ENCODE results near the gene PAPPA2. TPM values are rescaled to one million over a fixed set of nuclear protein-coding genes. Genes with fewer than 3 reads are reported as not detected.
A peak's percentile ranks its signal among the peaks of the same experiment; 100 is the strongest.

Gene PAPPA2
- total RNA-seq, 1 donor: 5.8 TPM

DNA sequence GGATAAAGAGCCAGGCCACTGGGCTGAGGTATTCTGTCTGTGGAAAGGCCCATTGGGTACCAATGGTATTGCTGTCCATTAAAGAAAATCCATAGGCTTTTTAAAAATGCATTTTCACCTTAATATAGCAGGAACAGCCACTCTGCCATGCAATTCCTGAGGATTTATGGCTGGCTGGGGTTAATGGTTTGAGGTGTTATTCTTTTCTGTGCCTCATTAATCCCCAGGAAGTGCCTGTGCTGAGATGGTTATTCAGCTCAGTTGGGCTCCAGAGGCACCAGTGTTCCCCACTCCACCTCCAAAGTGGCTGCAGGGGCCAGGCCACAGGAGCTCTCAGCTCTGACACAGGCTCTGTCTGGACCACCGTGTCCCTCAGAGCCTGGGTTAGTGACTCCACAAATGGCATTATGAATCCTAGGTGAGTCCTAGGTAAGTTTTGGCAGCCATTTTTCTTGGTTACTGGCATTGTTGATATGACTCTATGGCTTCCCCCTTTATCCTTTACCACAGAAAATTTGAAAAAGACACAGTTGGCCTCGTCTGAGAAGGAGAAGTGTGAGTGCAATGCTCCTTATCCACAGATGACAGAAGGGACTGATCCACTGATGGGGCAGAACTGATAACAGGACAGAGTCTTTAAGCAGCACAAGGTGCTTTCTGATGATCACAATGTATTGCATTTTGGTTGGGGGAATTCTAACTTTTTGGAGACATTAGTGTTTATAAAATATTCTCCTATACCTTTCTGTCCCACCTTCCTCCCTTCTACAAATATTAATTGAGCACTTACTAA, 2.2 kb upstream of the PAPPA2 start:
- Histone ChIP-seq H4K20me1 (ENCODE audit: insufficient read depth, low read length) (no peaks in the 10 kb centered on the region), H3K9me3 (ENCODE audit: low read depth, low read length) (no peaks in the 10 kb centered on the region), H2AFZ (ENCODE audit: low read length) (no peak overlapping the region), H3K27me3 (ENCODE audit: insufficient read depth, low read length) (no peaks in the 10 kb centered on the region), H3K79me2 (ENCODE audit: insufficient read depth, low read length) (no peaks in the 10 kb centered on the region), H3K4me2 (ENCODE audit: insufficient read depth, low read length) (no peak overlapping the region), H3K27ac (ENCODE audit: low read depth, low read length) (no peak overlapping the region), H3K36me3 (ENCODE audit: insufficient read depth, low read length) (no peaks in the 10 kb centered on the region), H3K4me3 (ENCODE audit: insufficient read depth, low read length) (no peak overlapping the region), H3K4me1 (ENCODE audit: insufficient read depth, low read length) (no peaks in the 10 kb centered on the region)
- DNase-seq (ENCODE audit: insufficient read length, low spot score, missing footprints): no peak
- TF ChIP-seq, protein P1, sequence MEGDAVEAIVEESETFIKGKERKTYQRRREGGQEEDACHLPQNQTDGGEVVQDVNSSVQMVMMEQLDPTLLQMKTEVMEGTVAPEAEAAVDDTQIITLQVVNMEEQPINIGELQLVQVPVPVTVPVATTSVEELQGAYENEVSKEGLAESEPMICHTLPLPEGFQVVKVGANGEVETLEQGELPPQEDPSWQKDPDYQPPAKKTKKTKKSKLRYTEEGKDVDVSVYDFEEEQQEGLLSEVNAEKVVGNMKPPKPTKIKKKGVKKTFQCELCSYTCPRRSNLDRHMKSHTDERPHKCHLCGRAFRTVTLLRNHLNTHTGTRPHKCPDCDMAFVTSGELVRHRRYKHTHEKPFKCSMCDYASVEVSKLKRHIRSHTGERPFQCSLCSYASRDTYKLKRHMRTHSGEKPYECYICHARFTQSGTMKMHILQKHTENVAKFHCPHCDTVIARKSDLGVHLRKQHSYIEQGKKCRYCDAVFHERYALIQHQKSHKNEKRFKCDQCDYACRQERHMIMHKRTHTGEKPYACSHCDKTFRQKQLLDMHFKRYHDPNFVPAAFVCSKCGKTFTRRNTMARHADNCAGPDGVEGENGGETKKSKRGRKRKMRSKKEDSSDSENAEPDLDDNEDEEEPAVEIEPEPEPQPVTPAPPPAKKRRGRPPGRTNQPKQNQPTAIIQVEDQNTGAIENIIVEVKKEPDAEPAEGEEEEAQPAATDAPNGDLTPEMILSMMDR (IDR thresholded peaks at IDR 0.05; ENCODE audit: extremely low read depth, low read depth, low read length): no peak

GRCh38 chr1:176461576-176461975, 1.4 kb upstream of the PAPPA2 start:
- no peaks in the 10 kb centered on the region for H3K36me3 ChIP-seq (ENCODE audit: insufficient read depth, low read length)
- H4K20me1 ChIP-seq (ENCODE audit: insufficient read depth, low read length): no peaks in the 10 kb centered on the region
- TF ChIP-seq, protein P1 (IDR thresholded peaks at IDR 0.05; ENCODE audit: extremely low read depth, low read depth, low read length): no peak
- no peak for DNase-seq (ENCODE audit: insufficient read length, low spot score, missing footprints)
- no peak overlapping the region for H2AFZ ChIP-seq (ENCODE audit: low read length)
- no peak overlapping the region for H3K4me2 ChIP-seq (ENCODE audit: insufficient read depth, low read length)
- no peaks in the 10 kb centered on the region for H3K4me1 ChIP-seq (ENCODE audit: insufficient read depth, low read length)
- H3K27me3 ChIP-seq (ENCODE audit: insufficient read depth, low read length): no peaks in the 10 kb centered on the region
- no peaks in the 10 kb centered on the region for H3K79me2 ChIP-seq (ENCODE audit: insufficient read depth, low read length)
- no peak overlapping the region for H3K4me3 ChIP-seq (ENCODE audit: insufficient read depth, low read length)
- H3K9me3 ChIP-seq (ENCODE audit: low read depth, low read length): no peaks in the 10 kb centered on the region
- H3K27ac ChIP-seq (ENCODE audit: low read depth, low read length): no peak overlapping the region

- H3K36me3 ChIP-seq (ENCODE audit: insufficient read depth, low read length): no peaks in the 10 kb centered on the region
- H3K27me3 ChIP-seq (ENCODE audit: insufficient read depth, low read length): no peaks in the 10 kb centered on the region
- H3K4me3 ChIP-seq (ENCODE audit: insufficient read depth, low read length): no peak overlapping the region
- no peaks in the 10 kb centered on the region for H3K9me3 ChIP-seq (ENCODE audit: low read depth, low read length)
- no peaks in the 10 kb centered on the region for H3K79me2 ChIP-seq (ENCODE audit: insufficient read depth, low read length)
- H3K27ac ChIP-seq (ENCODE audit: low read depth, low read length): no peak overlapping the region
- TF ChIP-seq, protein P1 (IDR thresholded peaks at IDR 0.05; ENCODE audit: extremely low read depth, low read depth, low read length): peak; percentile 7
- H2AFZ ChIP-seq (ENCODE audit: low read length): no peak overlapping the region
- no peaks in the 10 kb centered on the region for H4K20me1 ChIP-seq (ENCODE audit: insufficient read depth, low read length)
- no peaks in the 10 kb centered on the region for H3K4me1 ChIP-seq (ENCODE audit: insufficient read depth, low read length)
- no peak overlapping the region for H3K4me2 ChIP-seq (ENCODE audit: insufficient read depth, low read length)
- DNase-seq (ENCODE audit: insufficient read length, low spot score, missing footprints): no peak
These were observed 3.5 kb downstream of the PAPPA2 start for GRCh38 chr1:176466514-176466913.

- DNase-seq (ENCODE audit: insufficient read length, low spot score, missing footprints): no peak
These were observed 6.6 kb downstream of the PAPPA2 start for GRCh38 chr1:176469450-176470010.

More at GRCh38 chr1:176469450-176470010, 6.6 kb downstream of the PAPPA2 start:
- H3K27ac ChIP-seq (ENCODE audit: low read depth, low read length): no peak overlapping the region
- no peaks in the 10 kb centered on the region for H3K79me2 ChIP-seq (ENCODE audit: insufficient read depth, low read length)
- TF ChIP-seq, protein P1 (IDR thresholded peaks at IDR 0.05; ENCODE audit: extremely low read depth, low read depth, low read length): no peak
- no peaks in the 10 kb centered on the region for H3K36me3 ChIP-seq (ENCODE audit: insufficient read depth, low read length)
- H3K27me3 ChIP-seq (ENCODE audit: insufficient read depth, low read length): no peaks in the 10 kb centered on the region
- H3K4me1 ChIP-seq (ENCODE audit: insufficient read depth, low read length): no peaks in the 10 kb centered on the region
- H3K4me2 ChIP-seq (ENCODE audit: insufficient read depth, low read length): no peak overlapping the region
- no peak overlapping the region for H3K4me3 ChIP-seq (ENCODE audit: insufficient read depth, low read length)
- H4K20me1 ChIP-seq (ENCODE audit: insufficient read depth, low read length): no peaks in the 10 kb centered on the region
- no peaks in the 10 kb centered on the region for H3K9me3 ChIP-seq (ENCODE audit: low read depth, low read length)
- no peak overlapping the region for H2AFZ ChIP-seq (ENCODE audit: low read length)
